GM19099 (cell line): ENCODE measurements around the gene IL19.
A peak's percentile ranks its signal among the peaks of the same experiment; 100 is the strongest.

Experiments
- POLR2A ChIP-seq: IDR thresholded peaks from 3 replicates; pipeline ENCODE4 v1.6.1; 2011; ENCODE audit warnings: low read depth; ENCODE audit not compliant: insufficient read length; ENCODE audit errors: extremely low read depth

IL19 gene

DNA sequence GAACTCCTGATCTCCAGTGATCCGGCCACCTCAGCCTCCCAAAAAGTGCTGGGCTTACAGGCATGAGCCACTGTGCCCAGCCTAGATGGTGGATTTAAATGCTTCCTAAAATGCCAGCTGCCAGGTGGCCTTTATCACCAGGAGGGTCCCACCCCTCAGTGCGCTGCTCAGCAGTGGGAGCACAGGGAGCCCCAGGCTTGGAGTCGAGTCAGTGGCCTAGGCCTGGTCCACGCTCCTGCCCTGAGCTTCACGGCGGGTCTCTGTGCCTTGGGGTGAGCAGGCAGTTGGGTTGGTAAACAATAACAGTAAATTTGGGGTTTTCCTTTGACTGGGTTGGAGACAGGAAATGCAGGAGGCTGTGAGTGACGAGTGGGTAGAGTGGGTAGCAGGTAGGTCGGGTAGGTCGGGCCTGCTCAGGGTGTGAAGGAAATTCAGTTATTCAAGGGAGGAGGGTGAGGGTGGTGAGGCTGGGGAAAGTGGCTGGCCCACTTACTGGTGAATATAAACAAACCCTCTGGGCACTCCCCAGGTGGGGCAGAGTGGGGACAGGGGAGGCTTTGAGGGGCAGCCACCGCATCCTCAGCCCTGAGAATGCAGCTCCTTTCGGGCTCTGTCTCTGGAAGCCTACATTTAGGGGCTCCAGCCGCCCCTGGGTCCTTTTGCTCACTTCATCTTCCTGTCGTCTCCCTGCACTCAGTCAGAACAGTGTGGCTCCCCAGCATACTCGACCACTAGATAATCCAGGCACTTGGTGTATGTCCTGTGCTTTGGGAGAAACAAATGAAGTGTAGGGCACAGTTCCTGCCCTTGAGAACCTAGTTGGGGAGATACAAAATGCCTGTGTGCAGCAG is 33.5 kb upstream of the IL19 start:
- TF ChIP-seq POLR2A: no peak

DNA sequence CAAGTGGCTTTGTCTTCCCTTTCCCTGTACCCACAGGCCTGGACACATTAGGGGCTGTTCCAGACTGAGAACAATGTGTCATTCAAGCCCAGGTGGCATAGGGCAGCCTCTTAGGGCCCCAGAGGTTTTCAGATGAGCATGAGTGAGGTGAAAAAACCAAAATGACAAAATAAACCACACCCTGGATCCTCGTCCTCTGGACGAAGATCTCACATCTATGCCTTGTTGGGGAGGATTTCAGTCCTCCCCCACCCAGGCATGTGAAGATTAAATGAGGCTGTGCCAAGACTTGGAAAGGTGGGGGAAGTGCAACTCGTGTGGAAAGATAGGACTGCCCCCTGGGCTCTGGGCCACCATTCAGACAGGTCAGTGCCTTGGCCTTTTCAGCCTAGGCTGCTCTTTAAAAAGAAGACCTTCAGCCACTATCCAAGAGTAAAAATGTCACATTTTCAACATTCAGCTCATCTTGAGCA is 32.8 kb upstream of the IL19 start:
- TF ChIP-seq POLR2A: no peak

DNA sequence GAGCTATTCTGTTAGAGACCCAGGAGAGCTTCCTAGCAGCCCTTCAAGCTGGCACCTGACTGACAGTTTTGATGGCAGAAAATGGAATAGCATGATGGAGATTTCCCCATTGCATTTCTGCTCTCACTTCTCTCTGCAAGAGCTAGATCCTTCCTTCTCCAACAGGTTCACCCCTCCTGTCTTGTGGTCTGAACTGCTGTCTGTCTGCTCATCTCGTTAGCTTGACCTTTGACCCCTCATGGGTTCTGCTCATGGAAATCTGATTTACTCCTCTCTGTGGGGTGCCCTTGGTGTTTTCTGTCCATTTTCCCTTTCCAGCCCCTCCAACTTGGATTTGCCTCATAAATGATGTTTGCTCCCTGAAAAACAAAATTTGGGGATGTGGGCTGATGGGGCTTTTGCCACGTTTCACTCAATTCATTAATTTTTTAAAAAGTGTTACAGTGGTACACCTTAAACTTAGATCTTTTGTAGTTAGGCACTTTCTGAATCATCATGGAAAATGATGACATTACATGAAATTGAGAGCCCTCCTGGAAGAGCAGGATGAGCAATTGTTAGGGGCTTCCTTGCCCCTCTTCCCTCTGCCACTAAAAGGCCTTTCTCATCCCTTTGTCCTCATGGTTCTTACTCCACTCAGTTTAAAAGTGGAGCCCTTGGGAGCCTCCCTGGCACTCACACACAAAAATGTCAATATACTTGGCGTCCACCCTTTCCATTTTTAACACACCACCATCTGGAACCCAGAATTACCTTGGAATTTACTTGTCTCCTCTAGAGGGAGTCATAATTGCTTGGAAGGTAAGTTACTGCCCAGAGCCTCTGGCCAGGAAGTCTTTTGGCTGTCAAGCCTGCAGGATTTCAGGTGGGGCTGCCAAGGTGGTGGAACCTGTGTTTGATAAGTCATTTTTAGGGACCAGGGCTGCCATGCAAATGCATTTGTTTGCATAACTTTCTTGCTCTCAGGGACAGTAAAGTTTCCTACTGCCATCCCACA is 31.9 kb upstream of the IL19 start:
- no peak for TF ChIP-seq POLR2A

DNA sequence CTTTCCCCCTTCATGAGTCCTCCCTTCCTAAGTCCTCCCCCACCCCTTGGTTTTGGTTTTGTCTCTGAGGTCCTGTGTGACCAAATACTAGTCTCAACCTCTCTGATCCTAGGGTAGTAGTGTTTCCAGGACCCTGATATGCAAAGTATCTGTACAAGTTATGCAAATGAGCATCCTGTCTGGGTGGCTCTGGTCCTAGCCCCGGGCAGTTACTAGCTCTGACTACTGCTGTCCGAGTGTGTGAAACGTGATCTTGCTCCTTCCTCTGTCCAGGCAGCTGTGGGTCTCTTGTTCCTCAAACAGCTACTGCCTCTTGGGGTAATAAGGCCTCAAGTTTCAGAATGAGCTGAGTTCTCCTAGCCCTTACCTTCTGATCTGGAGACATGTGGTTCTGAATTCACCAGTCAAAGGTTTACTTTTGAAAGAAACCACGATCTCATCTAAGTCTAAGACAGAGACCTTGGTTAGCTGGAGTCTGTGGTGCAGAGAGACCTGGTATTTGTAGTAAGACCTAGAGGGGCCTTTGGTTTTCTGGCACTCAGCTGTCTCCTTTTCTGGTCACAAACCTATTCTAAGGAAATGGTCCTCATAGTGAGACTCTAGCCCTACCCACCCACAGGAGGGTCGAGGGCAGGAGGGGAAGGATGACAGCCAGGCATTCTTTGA is 31.0 kb upstream of the IL19 start:
- TF ChIP-seq POLR2A: peak; percentile 52

DNA sequence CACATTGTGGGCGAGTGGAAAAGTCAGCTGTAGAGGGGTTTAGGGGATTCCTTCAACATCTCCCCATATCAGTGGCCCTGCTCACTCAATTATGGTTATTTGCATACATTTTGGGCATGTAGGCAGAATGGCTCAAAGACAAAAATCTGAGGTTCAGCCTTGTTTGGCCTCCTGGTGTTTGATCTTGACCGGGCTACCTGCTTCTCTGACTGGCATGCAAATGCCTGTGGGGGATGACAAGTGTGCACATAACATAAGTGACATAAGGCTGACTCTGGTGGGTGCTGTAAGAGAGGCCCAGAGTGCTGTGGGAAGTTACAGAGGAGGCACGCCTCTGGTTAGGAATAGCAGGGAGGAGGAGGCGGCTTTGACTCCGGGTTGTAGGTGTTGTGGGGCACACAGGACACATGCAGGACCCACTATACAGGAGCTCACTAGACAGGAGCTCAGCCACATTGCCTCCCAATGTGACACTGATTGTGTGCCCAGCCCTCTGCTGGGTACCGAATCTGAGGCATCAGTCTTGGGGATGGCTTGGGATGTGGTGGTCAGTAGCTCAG is 29.4 kb upstream of the IL19 start:
- no peak for TF ChIP-seq POLR2A

DNA sequence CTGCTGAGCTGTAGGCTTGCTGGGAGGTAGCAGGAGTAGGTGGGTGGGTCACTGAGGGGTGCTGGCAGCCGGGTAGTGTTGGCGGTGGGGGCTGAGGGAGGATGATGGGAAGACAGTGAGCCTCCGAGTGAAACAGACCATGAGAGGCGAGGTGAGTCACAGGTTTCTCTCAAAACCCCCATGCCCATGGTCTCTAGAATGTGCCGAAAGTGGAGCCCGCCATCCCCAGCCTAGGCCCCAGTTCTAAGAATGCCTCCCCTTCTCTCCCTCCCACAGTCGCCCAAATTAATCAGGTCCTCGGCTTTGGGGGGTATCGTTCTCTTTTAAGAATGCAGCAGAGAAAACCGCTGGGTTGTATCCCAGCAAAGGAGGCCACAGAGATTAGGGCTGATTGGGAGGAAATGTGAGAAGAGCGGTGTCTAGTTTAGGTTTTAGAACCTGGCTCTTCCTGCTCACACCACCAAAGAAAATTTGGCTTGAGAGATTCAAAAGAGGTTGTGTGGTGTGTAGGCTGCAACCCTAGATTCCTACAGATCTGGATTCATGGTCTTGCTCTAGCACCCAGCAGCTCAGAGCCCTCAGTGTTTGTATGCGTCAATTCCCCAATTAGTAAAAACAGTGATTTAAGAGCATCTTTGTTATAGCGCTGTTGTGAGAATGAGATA is 27.7 kb upstream of the IL19 start:
- no peak for TF ChIP-seq POLR2A

DNA sequence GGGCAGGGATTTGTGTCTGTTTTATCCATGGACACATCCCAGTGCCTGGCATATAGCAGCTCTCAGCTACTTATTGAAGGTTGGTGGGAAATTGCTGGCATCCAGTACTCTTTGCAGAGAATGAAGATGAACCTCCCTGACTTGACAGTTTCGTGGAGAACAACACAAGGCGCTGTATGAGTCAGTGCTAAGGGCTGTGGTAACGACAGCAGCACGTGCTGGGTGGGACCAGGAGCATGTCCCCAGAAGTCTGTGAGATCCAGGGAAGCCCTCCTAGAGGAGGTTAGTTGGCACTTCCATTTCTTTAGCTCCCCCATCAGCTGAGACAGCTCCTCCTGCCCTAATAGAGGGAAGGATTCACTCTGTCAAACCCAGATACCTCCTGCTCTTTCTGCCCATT is 25.9 kb upstream of the IL19 start:
- TF ChIP-seq POLR2A: no peak

DNA sequence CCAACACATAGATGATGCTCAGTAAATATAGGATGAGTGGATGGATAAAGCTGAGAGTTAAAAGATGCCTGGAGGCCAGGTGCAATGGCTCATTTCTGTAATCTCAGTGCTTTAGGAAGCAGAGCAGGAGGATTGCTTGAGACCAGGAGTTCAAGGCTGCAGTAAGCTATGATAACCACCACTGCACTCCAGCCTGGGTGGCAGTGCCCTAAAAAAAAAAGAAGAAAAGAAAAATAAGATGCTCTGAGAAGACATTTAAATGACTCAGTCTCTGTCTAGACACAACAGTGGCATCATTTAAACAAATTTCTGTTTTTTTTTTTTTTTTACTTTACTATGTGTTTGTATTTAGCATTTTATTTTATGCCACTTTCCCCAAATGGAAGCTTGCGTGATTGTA is 25.3 kb upstream of the IL19 start:
- TF ChIP-seq POLR2A: no peak

DNA sequence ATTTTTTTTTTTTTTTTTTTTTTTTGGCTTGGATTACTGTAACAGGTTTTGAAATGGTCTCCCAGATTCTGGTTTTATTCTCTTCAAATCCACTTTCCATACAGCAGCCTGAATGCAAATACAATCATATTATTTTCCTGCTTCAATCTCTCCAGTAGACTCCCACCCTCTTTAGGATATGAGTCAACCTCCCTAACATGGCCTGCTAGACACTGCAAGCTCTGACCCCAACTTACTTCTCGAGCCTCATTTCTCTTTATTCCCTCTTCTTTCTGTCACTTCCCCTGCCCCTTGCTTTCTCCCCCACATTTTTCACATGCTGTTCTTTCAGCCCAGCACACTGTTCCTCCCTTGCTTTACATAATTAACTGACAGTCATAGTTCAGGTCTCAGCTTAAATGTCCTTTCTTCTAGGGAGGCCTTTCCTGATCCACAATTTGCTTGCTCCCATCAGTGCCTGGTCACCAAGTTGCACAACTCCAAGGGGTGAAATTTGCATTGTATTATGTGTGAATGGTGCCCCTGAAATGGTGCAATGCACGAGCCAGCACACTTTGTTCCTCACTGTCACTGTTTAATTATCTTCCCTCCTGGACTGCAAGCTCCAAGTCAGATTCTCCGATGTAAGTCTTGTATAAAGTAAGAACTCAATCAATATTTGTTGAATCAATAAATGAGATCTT is 22.1 kb upstream of the IL19 start:
- no peak for TF ChIP-seq POLR2A

DNA sequence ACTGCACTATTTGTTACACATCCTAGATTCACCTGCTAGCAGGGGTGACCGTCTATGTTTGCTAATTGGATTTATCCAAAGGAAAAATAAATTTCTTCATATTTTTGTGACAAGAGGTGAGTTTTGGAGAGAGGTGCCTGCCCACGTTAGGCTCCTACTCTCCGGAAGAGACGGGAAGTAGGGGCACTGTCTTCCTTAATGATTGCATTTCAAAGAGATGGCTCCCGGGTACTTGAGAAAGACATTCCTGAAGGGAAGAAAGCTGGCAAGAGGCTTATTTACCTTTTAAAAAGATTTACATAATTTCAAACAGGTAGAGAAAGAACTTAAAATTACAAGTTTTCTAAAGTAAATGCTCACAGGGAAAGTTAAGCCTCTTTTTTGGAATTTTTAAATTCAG is 18.7 kb upstream of the IL19 start:
- no peak for TF ChIP-seq POLR2A

DNA sequence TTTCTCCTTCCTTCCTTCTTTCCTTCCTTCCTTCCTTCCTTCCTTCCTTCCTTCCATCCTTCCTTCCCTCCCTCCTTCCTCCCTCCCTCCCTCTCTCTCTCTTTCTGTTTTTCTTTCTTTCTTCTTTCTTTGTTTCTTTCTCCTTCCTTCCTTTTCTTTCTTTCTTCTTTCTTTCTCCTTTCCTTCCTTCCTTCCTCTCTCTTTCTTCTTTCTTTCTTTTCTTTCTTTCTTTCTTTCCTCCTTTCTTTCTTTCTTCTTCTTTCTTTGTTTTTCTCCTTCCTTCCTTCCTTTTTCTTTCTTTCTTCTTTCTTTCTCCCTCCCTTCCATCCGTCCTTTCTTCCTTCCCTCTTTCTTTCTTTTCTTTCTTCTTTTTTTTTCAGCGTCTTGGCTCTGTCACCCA is 18.1 kb upstream of the IL19 start:
- no peak for TF ChIP-seq POLR2A

DNA sequence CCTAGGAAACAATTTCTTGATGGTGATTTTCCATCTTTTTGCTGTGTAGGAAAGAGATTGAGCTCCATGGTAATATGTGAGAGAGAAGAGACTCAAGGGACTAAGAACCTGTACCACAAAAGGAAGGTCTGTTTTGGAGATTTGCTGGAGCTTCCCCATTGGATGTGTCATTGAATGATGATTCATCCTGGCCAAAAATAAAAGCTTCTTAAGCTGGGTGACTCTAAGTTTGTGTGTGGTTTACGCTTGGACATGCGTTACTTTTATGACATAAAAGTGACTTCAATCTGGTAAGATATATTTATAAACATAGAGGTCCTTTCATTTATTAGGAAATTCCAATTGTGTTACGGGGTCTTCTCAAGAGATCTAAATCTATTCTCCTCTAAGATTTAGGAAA is 17.4 kb upstream of the IL19 start:
- no peak for TF ChIP-seq POLR2A

DNA sequence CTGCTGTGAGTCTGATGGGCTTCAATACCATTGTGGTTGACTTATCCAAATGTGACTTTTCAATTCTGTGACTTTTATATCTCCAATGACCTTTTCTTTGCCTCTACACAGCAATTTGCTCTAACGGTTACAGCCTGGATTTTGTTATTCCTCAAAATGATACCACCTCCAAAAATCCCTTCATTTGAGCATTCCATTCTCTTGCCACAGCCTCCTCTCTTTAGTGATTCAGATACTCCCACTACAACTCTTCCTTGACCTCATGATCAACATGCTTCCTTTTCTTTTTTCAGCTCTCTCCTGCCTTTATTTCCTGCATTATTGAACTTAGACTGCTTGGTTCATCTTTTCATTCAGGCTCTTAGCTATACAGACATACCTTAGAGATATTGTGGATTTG is 16.6 kb upstream of the IL19 start:
- TF ChIP-seq POLR2A: no peak
